Measurements from ENCODE around the gene HDAC4.
"Not testable (repeated sequence)": the region's sequence is repeated elsewhere in the genome, so short reads cannot be mapped to it uniquely, and the experiment has no call there.

The HDAC4 gene

GRCh38 chr2:239177325-239177724 is 223.5 kb downstream of the HDAC4 start:
- H3K4me1 ChIP-seq (ENCODE audit: low read length), result no peaks in the 10 kb centered on the region
- H3K9me3 ChIP-seq (replicated peaks; ENCODE audit: insufficient read depth, low read length), result no peaks in the 10 kb centered on the region
- no peaks in the 10 kb centered on the region for H3K79me2 ChIP-seq (ENCODE audit: low read length)
- H2AFZ ChIP-seq (ENCODE audit: low read length), result no peak overlapping the region
- TF ChIP-seq EZH2phosphoT487 (IDR thresholded peaks at IDR 0.05; ENCODE audit: low read length) (no peak), EZH2 (optimal IDR thresholded peaks at IDR 0.05; ENCODE audit: low read depth, low read length) (no peak), CTCF (IDR thresholded peaks at IDR 0.05; ENCODE audit: low read length) (no peak)
- no peaks in the 10 kb centered on the region for H3K36me3 ChIP-seq (replicated peaks; ENCODE audit: insufficient read depth, low read length)
- no peak overlapping the region for H3K9ac ChIP-seq (ENCODE audit: low read length)
- H3K4me2 ChIP-seq (ENCODE audit: low read depth, low read length), result no peak overlapping the region
- no peak overlapping the region for H3K4me3 ChIP-seq (ENCODE audit: low read length)
- H3K27ac ChIP-seq (ENCODE audit: low read length), result no peak overlapping the region
- H3K27me3 ChIP-seq (replicated peaks; ENCODE audit: insufficient read depth, low read length), result no peaks in the 10 kb centered on the region
- H4K20me1 ChIP-seq (ENCODE audit: insufficient read depth, low read length), result no peaks in the 10 kb centered on the region
- H3F3A ChIP-seq (ENCODE audit: insufficient read depth, low read length), result no peaks in the 10 kb centered on the region
- DNase-seq, result no peak
- no peaks in the 10 kb centered on the region for H3K9me2 ChIP-seq (replicated peaks; ENCODE audit: insufficient read depth, low read length)

- not testable (repeated sequence) for H3F3A ChIP-seq (ENCODE audit: insufficient read depth, low read length); H3K27ac ChIP-seq (ENCODE audit: low read length); H3K4me1 ChIP-seq (ENCODE audit: low read length); H3K27me3 ChIP-seq (replicated peaks; ENCODE audit: insufficient read depth, low read length); H3K36me3 ChIP-seq (replicated peaks; ENCODE audit: insufficient read depth, low read length); H3K4me2 ChIP-seq (ENCODE audit: low read depth, low read length); DNase-seq; H3K4me3 ChIP-seq (ENCODE audit: low read length); H4K20me1 ChIP-seq (ENCODE audit: insufficient read depth, low read length); H3K9ac ChIP-seq (ENCODE audit: low read length); H3K9me2 ChIP-seq (replicated peaks; ENCODE audit: insufficient read depth, low read length); H3K79me2 ChIP-seq (ENCODE audit: low read length); H2AFZ ChIP-seq (ENCODE audit: low read length); H3K9me3 ChIP-seq (replicated peaks; ENCODE audit: insufficient read depth, low read length)
These were observed 224.5 kb downstream of the HDAC4 start for GRCh38 chr2:239176138-239176803.

- no peaks in the 10 kb centered on the region for H3K79me2 ChIP-seq (ENCODE audit: low read length)
- no peaks in the 10 kb centered on the region for H3K9me3 ChIP-seq (replicated peaks; ENCODE audit: insufficient read depth, low read length)
- H3K4me2 ChIP-seq (ENCODE audit: low read depth, low read length), result no peak overlapping the region
- no peak overlapping the region for H2AFZ ChIP-seq (ENCODE audit: low read length)
- no peak for TF ChIP-seq EZH2phosphoT487 (IDR thresholded peaks at IDR 0.05; ENCODE audit: low read length)
- TF ChIP-seq EZH2 (optimal IDR thresholded peaks at IDR 0.05; ENCODE audit: low read depth, low read length), result no peak
- TF ChIP-seq CTCF (IDR thresholded peaks at IDR 0.05; ENCODE audit: low read length), result no peak
- no peaks in the 10 kb centered on the region for H3F3A ChIP-seq (ENCODE audit: insufficient read depth, low read length)
- H4K20me1 ChIP-seq (ENCODE audit: insufficient read depth, low read length), result no peaks in the 10 kb centered on the region
- no peak for DNase-seq
- H3K27ac ChIP-seq (ENCODE audit: low read length), result no peak overlapping the region
- no peaks in the 10 kb centered on the region for H3K9me2 ChIP-seq (replicated peaks; ENCODE audit: insufficient read depth, low read length)
- no peaks in the 10 kb centered on the region for H3K4me1 ChIP-seq (ENCODE audit: low read length)
- H3K9ac ChIP-seq (ENCODE audit: low read length), result no peak overlapping the region
- no peak overlapping the region for H3K4me3 ChIP-seq (ENCODE audit: low read length)
- H3K27me3 ChIP-seq (replicated peaks; ENCODE audit: insufficient read depth, low read length), result no peaks in the 10 kb centered on the region
- H3K36me3 ChIP-seq (replicated peaks; ENCODE audit: insufficient read depth, low read length), result no peaks in the 10 kb centered on the region
These were observed 225.6 kb downstream of the HDAC4 start for GRCh38 chr2:239175181-239175580.

DNA sequence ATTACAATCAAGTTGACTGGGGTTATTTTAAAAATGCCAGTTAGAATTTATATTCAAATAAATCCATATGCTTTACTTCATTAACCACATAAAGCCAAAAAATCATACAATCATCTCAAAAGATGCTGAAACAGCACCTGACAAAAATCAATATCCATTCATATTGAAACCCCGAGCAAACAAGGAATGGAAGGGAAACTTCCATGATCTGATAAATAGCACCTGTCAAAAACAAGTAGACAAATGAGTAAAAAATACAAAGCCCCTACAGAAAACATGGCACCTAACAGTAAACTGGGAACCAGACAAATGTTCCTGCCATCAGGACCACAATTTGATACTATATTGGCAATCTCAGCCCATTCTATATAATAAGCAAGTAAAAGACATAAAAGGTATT is 227.5 kb downstream of the HDAC4 start:
- no peaks in the 10 kb centered on the region for H3K36me3 ChIP-seq (replicated peaks; ENCODE audit: insufficient read depth, low read length)
- no peaks in the 10 kb centered on the region for H3K27me3 ChIP-seq (replicated peaks; ENCODE audit: insufficient read depth, low read length)
- no peak overlapping the region for H3K27ac ChIP-seq (ENCODE audit: low read length)
- H3K4me3 ChIP-seq (ENCODE audit: low read length), result no peak overlapping the region
- TF ChIP-seq EZH2phosphoT487 (IDR thresholded peaks at IDR 0.05; ENCODE audit: low read length) (no peak), CTCF (IDR thresholded peaks at IDR 0.05; ENCODE audit: low read length) (no peak), EZH2 (optimal IDR thresholded peaks at IDR 0.05; ENCODE audit: low read depth, low read length) (no peak)
- no peaks in the 10 kb centered on the region for H3K79me2 ChIP-seq (ENCODE audit: low read length)
- H3K9ac ChIP-seq (ENCODE audit: low read length), result no peak overlapping the region
- no peaks in the 10 kb centered on the region for H3K4me1 ChIP-seq (ENCODE audit: low read length)
- no peaks in the 10 kb centered on the region for H3K9me3 ChIP-seq (replicated peaks; ENCODE audit: insufficient read depth, low read length)
- no peaks in the 10 kb centered on the region for H4K20me1 ChIP-seq (ENCODE audit: insufficient read depth, low read length)
- no peaks in the 10 kb centered on the region for H3K9me2 ChIP-seq (replicated peaks; ENCODE audit: insufficient read depth, low read length)
- no peak for DNase-seq
- no peak overlapping the region for H2AFZ ChIP-seq (ENCODE audit: low read length)
- no peak overlapping the region for H3K4me2 ChIP-seq (ENCODE audit: low read depth, low read length)
- H3F3A ChIP-seq (ENCODE audit: insufficient read depth, low read length), result no peaks in the 10 kb centered on the region
